Measurements from ENCODE around the gene FHAD1.
A peak's percentile ranks its signal among the peaks of the same experiment; 100 is the strongest.

The FHAD1 gene

DNA sequence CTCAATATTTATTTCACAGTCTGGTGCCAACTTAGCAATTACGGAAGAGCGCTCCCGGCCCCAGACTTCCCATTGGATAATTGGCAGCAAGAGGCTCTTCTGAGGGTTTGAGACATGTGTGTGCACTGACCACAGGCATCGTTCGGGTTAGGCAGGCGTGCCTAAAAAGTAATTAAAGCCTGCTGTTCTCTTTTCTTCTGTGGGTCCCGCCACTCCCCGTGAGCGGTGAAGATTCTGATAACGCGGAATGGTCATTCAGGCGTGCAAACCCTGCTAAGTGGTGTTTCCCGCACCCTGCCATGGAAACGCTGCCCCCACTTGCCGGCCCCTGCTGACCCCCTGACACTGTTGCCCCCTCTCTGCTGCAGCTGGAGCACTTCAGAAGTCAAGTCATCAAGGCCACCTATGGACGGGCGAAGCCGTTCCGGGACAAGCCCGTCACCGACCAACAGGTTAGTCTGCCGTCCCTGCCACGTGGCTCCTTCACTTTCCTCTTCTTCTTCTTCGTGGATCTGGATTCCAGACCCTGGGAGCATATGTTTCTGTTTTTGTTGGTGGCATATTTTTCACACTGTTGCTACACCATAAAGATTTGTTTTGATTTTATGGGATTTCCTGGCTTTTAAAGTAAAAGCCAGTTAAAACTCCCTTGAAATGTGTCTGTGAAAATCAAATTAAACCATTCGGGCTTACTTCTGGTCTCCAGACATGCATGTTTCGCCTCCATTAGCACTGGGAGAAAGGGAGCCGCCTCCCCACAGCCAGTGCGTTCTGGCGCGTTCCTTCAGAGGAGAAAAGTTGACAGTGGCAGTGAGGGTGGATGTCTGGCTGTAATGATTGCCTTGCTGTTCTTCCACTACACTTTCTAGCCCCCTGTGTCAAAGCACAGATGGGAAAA is 79.9 kb downstream of the FHAD1 start:
- H3K9ac ChIP-seq (ENCODE audit: low read length), result no peak overlapping the region
- no peaks in the 10 kb centered on the region for H3K79me2 ChIP-seq (ENCODE audit: low read length)
- H2AFZ ChIP-seq (ENCODE audit: low read depth, low read length), result no peak overlapping the region
- H3K4me1 ChIP-seq (ENCODE audit: low read length), result peaks cover 9% of the 10 kb centered on the region; the same call in 1 of the 2 replicates
- H3K4me2 ChIP-seq (ENCODE audit: low read length), result no peak overlapping the region
- 0 out of 2 replicates have a peak, but pooled peaks cover 2% of the 10 kb centered on the region for H3K27me3 ChIP-seq (ENCODE audit: low read depth, low read length)
- H3K9me3 ChIP-seq (ENCODE audit: insufficient read depth, low read length), result no peaks in the 10 kb centered on the region
- no peaks in the 10 kb centered on the region for H3K36me3 ChIP-seq (replicated peaks; ENCODE audit: low read depth, low read length)
- H3K27ac ChIP-seq (ENCODE audit: low read length), result no peak overlapping the region
- TF ChIP-seq EZH2phosphoT487 (IDR thresholded peaks at IDR 0.05; ENCODE audit: low read depth), result no peak
- TF ChIP-seq, protein P1, sequence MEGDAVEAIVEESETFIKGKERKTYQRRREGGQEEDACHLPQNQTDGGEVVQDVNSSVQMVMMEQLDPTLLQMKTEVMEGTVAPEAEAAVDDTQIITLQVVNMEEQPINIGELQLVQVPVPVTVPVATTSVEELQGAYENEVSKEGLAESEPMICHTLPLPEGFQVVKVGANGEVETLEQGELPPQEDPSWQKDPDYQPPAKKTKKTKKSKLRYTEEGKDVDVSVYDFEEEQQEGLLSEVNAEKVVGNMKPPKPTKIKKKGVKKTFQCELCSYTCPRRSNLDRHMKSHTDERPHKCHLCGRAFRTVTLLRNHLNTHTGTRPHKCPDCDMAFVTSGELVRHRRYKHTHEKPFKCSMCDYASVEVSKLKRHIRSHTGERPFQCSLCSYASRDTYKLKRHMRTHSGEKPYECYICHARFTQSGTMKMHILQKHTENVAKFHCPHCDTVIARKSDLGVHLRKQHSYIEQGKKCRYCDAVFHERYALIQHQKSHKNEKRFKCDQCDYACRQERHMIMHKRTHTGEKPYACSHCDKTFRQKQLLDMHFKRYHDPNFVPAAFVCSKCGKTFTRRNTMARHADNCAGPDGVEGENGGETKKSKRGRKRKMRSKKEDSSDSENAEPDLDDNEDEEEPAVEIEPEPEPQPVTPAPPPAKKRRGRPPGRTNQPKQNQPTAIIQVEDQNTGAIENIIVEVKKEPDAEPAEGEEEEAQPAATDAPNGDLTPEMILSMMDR (IDR thresholded peaks at IDR 0.05; ENCODE audit: low read depth, low read length), result no peak
- H3K4me3 ChIP-seq (ENCODE audit: low read length), result no peak overlapping the region
- H4K20me1 ChIP-seq (ENCODE audit: insufficient read depth, low read length), result no peaks in the 10 kb centered on the region

DNA sequence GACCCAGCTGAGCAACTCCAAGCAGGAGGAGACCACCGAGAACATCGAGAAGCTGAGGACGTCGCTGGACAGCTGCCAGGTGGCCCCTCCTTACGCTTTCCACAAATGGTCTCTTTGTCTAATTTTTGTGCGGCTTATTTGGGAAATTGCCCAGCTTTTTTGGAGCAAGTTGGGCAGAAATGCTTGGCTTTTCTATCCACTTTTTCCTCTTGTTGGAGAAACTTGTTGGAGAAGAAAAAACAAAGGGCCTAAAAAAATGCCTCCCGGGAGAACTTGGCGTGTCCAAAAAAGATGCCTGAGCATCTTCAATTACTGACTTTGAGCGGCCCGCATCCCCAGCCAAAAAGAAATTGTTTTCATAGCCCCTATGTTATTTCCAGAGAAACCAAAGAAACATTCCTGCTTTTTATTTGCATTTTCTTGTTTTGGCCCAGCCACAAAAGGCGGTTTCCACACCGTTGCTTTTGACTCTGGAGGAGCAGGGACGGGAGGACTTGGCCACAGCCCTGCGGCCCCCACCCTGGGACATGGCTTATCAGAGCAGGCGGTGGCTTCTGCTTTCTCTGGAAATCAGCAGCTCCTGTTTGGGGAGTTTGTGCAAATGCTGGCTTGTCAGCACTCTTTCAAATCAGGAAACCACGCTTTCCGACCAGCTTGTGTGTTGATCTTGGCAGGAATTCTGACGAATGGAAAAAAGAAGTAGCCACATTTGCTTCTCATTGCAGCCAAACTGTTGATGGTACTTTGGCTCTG is 81.5 kb downstream of the FHAD1 start:
- Histone ChIP-seq H3K27ac (ENCODE audit: low read length) (no peak overlapping the region), H3K4me1 (ENCODE audit: low read length) (peaks cover 4% of the 10 kb centered on the region; the same call in 1 of the 2 replicates), H3K9me3 (ENCODE audit: insufficient read depth, low read length) (no peaks in the 10 kb centered on the region), H3K79me2 (ENCODE audit: low read length) (no peaks in the 10 kb centered on the region), H2AFZ (ENCODE audit: low read depth, low read length) (no peak overlapping the region), H3K4me3 (ENCODE audit: low read length) (no peak overlapping the region), H3K36me3 (replicated peaks; ENCODE audit: low read depth, low read length) (no peaks in the 10 kb centered on the region), H3K4me2 (ENCODE audit: low read length) (no peak overlapping the region), H3K27me3 (ENCODE audit: low read depth, low read length) (0 out of 2 replicates have a peak, but pooled peaks cover 2% of the 10 kb centered on the region), H3K9ac (ENCODE audit: low read length) (no peak overlapping the region), H4K20me1 (ENCODE audit: insufficient read depth, low read length) (no peaks in the 10 kb centered on the region)
- no peak for TF ChIP-seq EZH2phosphoT487 (IDR thresholded peaks at IDR 0.05; ENCODE audit: low read depth)
- TF ChIP-seq, protein P1 (IDR thresholded peaks at IDR 0.05; ENCODE audit: low read depth, low read length), result no peak

DNA sequence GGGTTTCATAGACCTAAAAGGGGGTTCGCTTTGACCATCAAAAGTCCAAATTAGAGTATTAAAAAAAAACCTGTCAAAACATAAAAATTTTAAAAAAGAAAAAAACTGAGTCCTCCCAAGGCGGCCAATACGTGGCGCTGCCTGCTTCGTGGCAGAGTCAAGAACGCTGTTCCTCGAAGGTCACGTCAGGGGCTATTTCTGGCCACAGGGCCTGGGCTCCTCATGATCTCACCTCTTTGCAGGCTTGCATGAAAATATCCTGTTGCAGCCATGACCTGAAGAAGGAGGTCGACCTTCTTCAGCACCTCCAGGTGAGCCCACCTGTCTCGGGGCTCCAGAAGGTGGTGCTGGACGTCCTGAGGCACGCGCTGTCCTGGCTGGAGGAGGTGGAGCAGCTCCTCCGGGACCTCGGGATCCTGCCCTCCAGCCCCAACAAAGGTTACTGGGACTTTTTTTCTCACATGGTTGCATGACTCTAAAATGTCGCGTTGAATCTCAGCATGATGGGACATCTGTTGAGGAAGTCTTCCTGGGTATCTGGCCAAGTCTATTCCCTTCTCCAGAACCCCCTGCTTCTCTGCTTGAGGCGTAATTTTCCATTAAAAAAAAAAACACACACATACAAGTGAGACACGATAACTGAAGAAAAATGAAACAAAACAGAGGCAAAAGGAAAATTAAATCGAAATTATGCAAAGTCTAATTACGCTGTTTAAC is 82.2 kb downstream of the FHAD1 start:
- Histone ChIP-seq H4K20me1 (ENCODE audit: insufficient read depth, low read length) (no peaks in the 10 kb centered on the region), H3K27me3 (ENCODE audit: low read depth, low read length) (0 out of 2 replicates have a peak, but pooled peaks cover 2% of the 10 kb centered on the region), H3K9ac (ENCODE audit: low read length) (no peak overlapping the region), H3K9me3 (ENCODE audit: insufficient read depth, low read length) (no peaks in the 10 kb centered on the region), H3K4me1 (ENCODE audit: low read length) (no peaks in the 10 kb centered on the region), H3K4me3 (ENCODE audit: low read length) (no peak overlapping the region), H3K4me2 (ENCODE audit: low read length) (no peak overlapping the region), H3K36me3 (replicated peaks; ENCODE audit: low read depth, low read length) (no peaks in the 10 kb centered on the region), H3K79me2 (ENCODE audit: low read length) (no peaks in the 10 kb centered on the region), H3K27ac (ENCODE audit: low read length) (no peak overlapping the region), H2AFZ (ENCODE audit: low read depth, low read length) (no peak overlapping the region)
- TF ChIP-seq, protein P1 (IDR thresholded peaks at IDR 0.05; ENCODE audit: low read depth, low read length), result peak; percentile 12; the same call in 1 of the 2 replicates
- TF ChIP-seq EZH2phosphoT487 (IDR thresholded peaks at IDR 0.05; ENCODE audit: low read depth), result no peak
